Measurements from ENCODE around the gene NRDC.

The NRDC gene

DNA sequence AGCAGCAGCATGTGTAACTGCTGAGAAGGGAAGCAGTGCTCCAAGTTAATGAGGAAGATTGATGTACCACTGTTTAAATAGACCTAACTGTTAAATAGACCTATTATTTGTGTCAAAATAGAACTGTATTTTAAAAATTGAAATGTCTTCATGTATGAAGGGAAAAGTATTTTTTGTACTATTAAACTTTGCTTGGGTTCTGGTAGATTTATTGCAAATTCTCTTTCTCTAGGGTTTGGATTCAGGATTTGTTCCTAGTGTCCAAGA is 133.3 kb downstream of the NRDC start:
- Histone ChIP-seq H3K36me3 (ENCODE audit: control insufficient read depth in 2 of 2, insufficient read depth in 1 of 2, low read length in 2 of 2) (peaks cover 7 to 10% of the 10 kb centered on the region in 2 experiments; a peak in 2 of 3 replicates), H3K27ac (ENCODE audit: extremely low read depth, low read depth, low read length) (no peak overlapping the region), H3K4me3 (ENCODE audit: low read depth, low read length) (no peak overlapping the region), H3K9me3 (ENCODE audit: control insufficient read depth, insufficient read depth, low read depth, low read length) (no peaks in the 10 kb centered on the region), H3K4me1 (ENCODE audit: control insufficient read depth, insufficient read depth, low read length) (peaks cover 27% of the 10 kb centered on the region; the same call in 1 of the 2 replicates)
- CTCF ChIA-PET = interaction anchor here (1.0 kb wide), 1 partner anchor 10 kb away, joined by 3 read pairs; no protein-coding TSS in a partner anchor
- POLR2A ChIA-PET = interaction anchor here (1.7 kb wide), 1 partner anchor 16 kb away, joined by 6 read pairs; no protein-coding TSS in a partner anchor
- TF ChIP-seq ZNF76 (tag by site-specific recombination; IDR thresholded peaks at IDR 0.05; ENCODE audit: borderline replicate concordance, low read depth) = no peak
- TF ChIP-seq ZNF23 (tag by site-specific recombination; IDR thresholded peaks at IDR 0.05; ENCODE audit: borderline replicate concordance) = no peak
- no peak for TF ChIP-seq ZNF302 (tag by site-specific recombination; IDR thresholded peaks at IDR 0.05; ENCODE audit: low read depth)
- no peak for TF ChIP-seq ZSCAN23 (tag by site-specific recombination; IDR thresholded peaks at IDR 0.05)
- no peak for TF ChIP-seq ZNF239 (tag by site-specific recombination; IDR thresholded peaks at IDR 0.05)
- TF ChIP-seq ZNF175 (tag by site-specific recombination; IDR thresholded peaks at IDR 0.05) = no peak
- no peak for TF ChIP-seq ZNF132 (tag by site-specific recombination; IDR thresholded peaks at IDR 0.05; ENCODE audit: borderline replicate concordance)
- no peak for TF ChIP-seq ZNF48 (tag by site-specific recombination; IDR thresholded peaks at IDR 0.05)
- TF ChIP-seq ZNF223 (tag by site-specific recombination; IDR thresholded peaks at IDR 0.05) = no peak
- TF ChIP-seq ZNF660 (tag by site-specific recombination; IDR thresholded peaks at IDR 0.05) = peak; percentile 94
- TF ChIP-seq, protein P1, sequence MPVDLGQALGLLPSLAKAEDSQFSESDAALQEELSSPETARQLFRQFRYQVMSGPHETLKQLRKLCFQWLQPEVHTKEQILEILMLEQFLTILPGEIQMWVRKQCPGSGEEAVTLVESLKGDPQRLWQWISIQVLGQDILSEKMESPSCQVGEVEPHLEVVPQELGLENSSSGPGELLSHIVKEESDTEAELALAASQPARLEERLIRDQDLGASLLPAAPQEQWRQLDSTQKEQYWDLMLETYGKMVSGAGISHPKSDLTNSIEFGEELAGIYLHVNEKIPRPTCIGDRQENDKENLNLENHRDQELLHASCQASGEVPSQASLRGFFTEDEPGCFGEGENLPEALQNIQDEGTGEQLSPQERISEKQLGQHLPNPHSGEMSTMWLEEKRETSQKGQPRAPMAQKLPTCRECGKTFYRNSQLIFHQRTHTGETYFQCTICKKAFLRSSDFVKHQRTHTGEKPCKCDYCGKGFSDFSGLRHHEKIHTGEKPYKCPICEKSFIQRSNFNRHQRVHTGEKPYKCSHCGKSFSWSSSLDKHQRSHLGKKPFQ (tag by site-specific recombination; IDR thresholded peaks at IDR 0.05) = peak; percentile 19; the same call in 1 of the 2 replicates
- TF ChIP-seq ZNF366 (tag by site-specific recombination; conservative IDR thresholded peaks at IDR 0.05) = no peak; the same call in 1 of the 2 replicates

GRCh38 chr1:51744506-51745303 is 133.8 kb downstream of the NRDC start:
- ChIA-PET CTCF (interaction anchor here (1.0 kb wide), 1 partner anchor 10 kb away, joined by 3 read pairs; no protein-coding TSS in a partner anchor), POLR2A (no interaction called here)
- peaks cover 7 to 8% of the 10 kb centered on the region in 2 experiments; a peak in 2 of 3 replicates for H3K36me3 ChIP-seq (ENCODE audit: control insufficient read depth in 2 of 2, insufficient read depth in 1 of 2, low read length in 2 of 2)
- no peak overlapping the region for H3K27ac ChIP-seq (ENCODE audit: extremely low read depth, low read depth, low read length)
- H3K9me3 ChIP-seq (ENCODE audit: control insufficient read depth, insufficient read depth, low read depth, low read length) = no peaks in the 10 kb centered on the region
- H3K4me1 ChIP-seq (ENCODE audit: control insufficient read depth, insufficient read depth, low read length) = peaks cover 27% of the 10 kb centered on the region; the same call in 1 of the 2 replicates
- no peak overlapping the region for H3K4me3 ChIP-seq (ENCODE audit: low read depth, low read length)
- TF ChIP-seq ZEB2 (tag by site-specific recombination; IDR thresholded peaks at IDR 0.05) (0 out of 2 replicates have a peak, but pooled peaks have one; percentile 40), ZNF660 (tag by site-specific recombination; IDR thresholded peaks at IDR 0.05) (no peak), WT1 (tag by site-specific recombination; IDR thresholded peaks at IDR 0.05) (peak; percentile 22; the same call in 1 of the 2 replicates), KLF10 (tag by site-specific recombination; IDR thresholded peaks at IDR 0.05) (no peak), ZXDB (tag by site-specific recombination; IDR thresholded peaks at IDR 0.05) (peak; percentile 20; the same call in 1 of the 2 replicates), SP7 (tag by site-specific recombination; IDR thresholded peaks at IDR 0.05) (peak; percentile 89), ZNF132 (tag by site-specific recombination; IDR thresholded peaks at IDR 0.05; ENCODE audit: borderline replicate concordance) (no peak), GFI1B (tag by site-specific recombination; IDR thresholded peaks at IDR 0.05) (no peak), GLI2 (tag by site-specific recombination; IDR thresholded peaks at IDR 0.05; ENCODE audit: borderline replicate concordance, low read depth) (0 out of 2 replicates have a peak, but pooled peaks have one; percentile 26), ZBTB10 (tag by site-specific recombination; IDR thresholded peaks at IDR 0.05) (no peak), ZBTB20 (tag by site-specific recombination; IDR thresholded peaks at IDR 0.05) (no peak), ZBTB1 (tag by site-specific recombination; IDR thresholded peaks at IDR 0.05) (no peak), FEZF1 (tag by site-specific recombination; IDR thresholded peaks at IDR 0.05) (peak; percentile 45), ZNF843 (tag by site-specific recombination; IDR thresholded peaks at IDR 0.05) (peak; percentile 62; the same call in 1 of the 2 replicates), OSR2 (tag by site-specific recombination; IDR thresholded peaks at IDR 0.05) (peak; percentile 83), ZNF211 (tag by site-specific recombination; IDR thresholded peaks at IDR 0.05; ENCODE audit: low read depth) (no peak), IKZF3 (tag by site-specific recombination; IDR thresholded peaks at IDR 0.05) (0 out of 2 replicates have a peak, but pooled peaks have one; percentile 21), ZBTB17 (tag by site-specific recombination; IDR thresholded peaks at IDR 0.05) (no peak), PRDM1 (tag by site-specific recombination; IDR thresholded peaks at IDR 0.05) (peak; percentile 76)
